Activated B cell treated with CpG ODN at 0.5 μM for 24 hours (primary cell): ENCODE measurements around the gene ASB10. TPM values are rescaled to one million over a fixed set of nuclear protein-coding genes. Genes with fewer than 3 reads are reported as not detected.

ENCODE experiments used
- ATAC-seq: fragments of 200-7000 bp; cut with Tn5 transposase; one replicate; pipeline ENCODE4 v1.10.0; 2021; ENCODE audit warnings: low read depth, mild to moderate bottlenecking, moderate library complexity
- CTCF ChIA-PET: fragments of 350-600 bp; sonication (Branson Sonifier 250); formaldehyde crosslinking; loops from one replicate; lab custom pipeline; 2021; ENCODE audit warnings: antibody characterized with exemption; lab: Charles Lee
- POLR2A ChIA-PET: fragments of 350-600 bp; sonication (Branson Sonifier 250); formaldehyde crosslinking; loops from one replicate; lab custom pipeline; 2021; ENCODE audit warnings: antibody characterized with exemption; lab: Charles Lee
- DNase-seq: peaks from one replicate; pipeline ENCODE4 v3.0.0; 2022
- H3K27ac Mint-ChIP-seq: one replicate; pipeline ENCODE4 v1.8.0; 2020; ENCODE audit warnings: mixed read lengths
- H3K27me3 Mint-ChIP-seq: one replicate; pipeline ENCODE4 v1.8.0; 2021; ENCODE audit warnings: mixed read lengths
- H3K36me3 Mint-ChIP-seq: one replicate; pipeline ENCODE4 v1.8.0; 2021; ENCODE audit warnings: low read depth, mixed read lengths
- H3K4me1 Mint-ChIP-seq: one replicate; pipeline ENCODE4 v1.8.0; 2021; ENCODE audit warnings: mixed read lengths
- H3K4me3 Mint-ChIP-seq: one replicate; pipeline ENCODE4 v1.8.0; 2020; ENCODE audit warnings: mild to moderate bottlenecking, mixed read lengths
- H3K9me3 Mint-ChIP-seq: one replicate; pipeline ENCODE4 v1.8.0; 2020; ENCODE audit warnings: mixed read lengths
- intact Hi-C: fragments of 100-400 bp; cut with micrococcal nuclease; formaldehyde crosslinking; loops from one replicate; pipeline ENCODE4 v1.15.1; 2024
- total RNA-seq: library from RNA; stranded (reverse); gene quantifications from 2 replicates; pipeline ENCODE4 v1.2.3, GENCODE V29; 2022
- TF ChIP-seq, protein P1 (sequence below): fragments of 200-600 bp; IDR thresholded peaks from one replicate; pipeline ENCODE4 v1.8.0; 2022; ENCODE audit warnings: antibody characterized with exemption, mild to moderate bottlenecking

The ASB10 gene
- total RNA-seq, 1 donor from 2014 or later, result not detected

DNA sequence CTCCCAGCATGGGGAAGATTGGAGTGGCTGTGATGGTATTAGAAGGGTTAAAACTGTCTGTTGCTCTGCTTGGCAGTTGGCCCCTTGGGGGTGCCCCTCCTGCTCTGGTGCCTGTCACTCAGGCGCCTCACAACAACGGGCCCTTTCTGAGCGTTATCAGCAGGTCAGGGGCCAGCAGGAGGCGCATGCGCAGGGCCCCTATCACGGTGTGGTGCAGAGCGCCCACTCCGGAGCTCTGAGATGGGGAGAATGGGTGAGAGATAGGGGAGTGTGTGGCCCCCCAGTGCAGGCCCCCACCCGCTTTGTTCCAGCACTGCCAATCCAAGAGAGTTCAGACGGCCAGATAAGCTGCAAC, 44.4 kb downstream of the ASB10 start:
- H3K9me3 Mint-ChIP-seq, result no peaks in the 10 kb centered on the region
- intact Hi-C loops, result no loop called here

DNA sequence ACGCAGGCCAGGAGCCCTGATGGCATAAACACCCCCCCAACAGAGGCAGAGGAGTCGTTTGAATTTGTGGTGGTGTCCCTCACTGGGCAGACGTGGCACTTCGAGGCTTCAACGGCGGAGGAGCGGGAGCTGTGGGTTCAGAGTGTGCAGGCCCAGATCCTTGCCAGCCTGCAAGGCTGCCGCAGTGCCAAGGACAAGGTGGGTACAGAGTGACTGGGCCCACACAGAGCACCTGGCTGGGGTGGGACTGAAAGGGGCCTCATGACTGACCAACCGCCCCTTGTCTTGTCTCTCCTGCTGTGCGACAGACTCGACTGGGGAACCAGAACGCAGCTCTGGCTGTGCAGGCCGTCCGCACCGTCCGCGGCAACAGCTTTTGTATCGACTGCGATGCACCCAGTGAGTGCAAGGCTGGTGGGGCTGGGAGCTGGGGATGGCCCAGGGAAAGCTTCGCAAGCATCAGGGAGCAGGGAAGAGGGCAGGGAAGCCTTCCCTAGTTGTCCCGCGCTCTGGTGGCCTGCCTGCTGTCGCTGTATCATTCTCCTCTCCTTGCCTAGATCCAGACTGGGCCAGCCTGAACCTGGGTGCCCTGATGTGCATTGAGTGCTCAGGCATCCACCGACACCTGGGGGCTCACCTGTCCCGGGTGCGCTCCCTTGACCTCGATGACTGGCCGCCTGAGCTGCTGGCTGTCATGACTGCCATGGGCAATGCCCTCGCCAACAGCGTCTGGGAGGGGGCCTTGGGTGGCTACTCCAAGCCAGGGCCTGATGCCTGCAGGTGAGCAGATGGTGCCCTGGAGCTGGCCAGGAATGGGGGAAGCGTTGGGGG, 45.0 kb downstream of the ASB10 start:
- intact Hi-C loops, result no loop called here
- CTCF ChIA-PET, result no interaction called here

More for the DNA sequence above, 44.4 kb downstream of the ASB10 start:
- POLR2A ChIA-PET, result no interaction called here
- no peaks in the 10 kb centered on the region for H3K36me3 Mint-ChIP-seq
- ATAC-seq (no peak), DNase-seq (no peak)
- no peaks in the 10 kb centered on the region for H3K4me1 Mint-ChIP-seq
- CTCF ChIA-PET, result no interaction called here
- TF ChIP-seq, protein P1, sequence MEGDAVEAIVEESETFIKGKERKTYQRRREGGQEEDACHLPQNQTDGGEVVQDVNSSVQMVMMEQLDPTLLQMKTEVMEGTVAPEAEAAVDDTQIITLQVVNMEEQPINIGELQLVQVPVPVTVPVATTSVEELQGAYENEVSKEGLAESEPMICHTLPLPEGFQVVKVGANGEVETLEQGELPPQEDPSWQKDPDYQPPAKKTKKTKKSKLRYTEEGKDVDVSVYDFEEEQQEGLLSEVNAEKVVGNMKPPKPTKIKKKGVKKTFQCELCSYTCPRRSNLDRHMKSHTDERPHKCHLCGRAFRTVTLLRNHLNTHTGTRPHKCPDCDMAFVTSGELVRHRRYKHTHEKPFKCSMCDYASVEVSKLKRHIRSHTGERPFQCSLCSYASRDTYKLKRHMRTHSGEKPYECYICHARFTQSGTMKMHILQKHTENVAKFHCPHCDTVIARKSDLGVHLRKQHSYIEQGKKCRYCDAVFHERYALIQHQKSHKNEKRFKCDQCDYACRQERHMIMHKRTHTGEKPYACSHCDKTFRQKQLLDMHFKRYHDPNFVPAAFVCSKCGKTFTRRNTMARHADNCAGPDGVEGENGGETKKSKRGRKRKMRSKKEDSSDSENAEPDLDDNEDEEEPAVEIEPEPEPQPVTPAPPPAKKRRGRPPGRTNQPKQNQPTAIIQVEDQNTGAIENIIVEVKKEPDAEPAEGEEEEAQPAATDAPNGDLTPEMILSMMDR, result no peak
- H3K27me3 Mint-ChIP-seq, result no peaks in the 10 kb centered on the region
- H3K4me3 Mint-ChIP-seq, result no peak overlapping the region
- H3K27ac Mint-ChIP-seq, result no peak overlapping the region

GRCh38 chr7:151141311-151141854, 45.7 kb downstream of the ASB10 start:
- DNase-seq, result no peak
- TF ChIP-seq, protein P1, result no peak
- Mint-ChIP-seq H3K36me3 (no peaks in the 10 kb centered on the region), H3K27me3 (no peaks in the 10 kb centered on the region), H3K4me1 (no peaks in the 10 kb centered on the region), H3K4me3 (no peak overlapping the region), H3K9me3 (no peaks in the 10 kb centered on the region), H3K27ac (no peak overlapping the region)
- intact Hi-C loops, result no loop called here
- no peak for ATAC-seq
- ChIA-PET POLR2A (no interaction called here), CTCF (no interaction called here)

More for the DNA sequence above, 45.0 kb downstream of the ASB10 start:
- ATAC-seq (no peak), DNase-seq (no peak)
- Mint-ChIP-seq H3K27me3 (no peaks in the 10 kb centered on the region), H3K4me1 (no peaks in the 10 kb centered on the region), H3K4me3 (no peak overlapping the region), H3K9me3 (no peaks in the 10 kb centered on the region), H3K27ac (no peak overlapping the region), H3K36me3 (no peaks in the 10 kb centered on the region)
- POLR2A ChIA-PET, result interaction anchor here (0.6 kb wide), 1 partner anchor 10 kb away, joined by 3 read pairs; no protein-coding TSS in a partner anchor
- TF ChIP-seq, protein P1, result no peak

DNA sequence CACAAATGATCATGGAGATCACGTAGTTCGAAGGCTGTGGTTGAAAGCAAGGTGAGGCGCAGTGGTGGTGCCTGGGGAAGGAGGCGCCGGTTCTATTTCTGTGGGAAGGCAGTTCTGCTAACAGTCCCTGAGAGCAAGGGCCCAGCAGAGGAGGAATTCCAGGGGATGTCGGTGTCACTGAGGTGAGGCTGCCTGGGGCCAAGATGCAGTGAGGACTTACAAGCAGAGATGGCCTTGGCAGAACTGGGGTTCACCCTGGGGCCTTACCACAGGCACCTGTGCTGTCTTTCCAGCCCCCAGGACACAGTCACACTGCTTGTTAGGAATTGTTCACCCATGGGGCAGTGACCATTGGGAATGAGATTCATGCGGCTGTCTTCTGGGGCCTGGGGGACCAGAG, 46.2 kb downstream of the ASB10 start:
- Mint-ChIP-seq H3K4me3 (no peak overlapping the region), H3K9me3 (no peaks in the 10 kb centered on the region), H3K36me3 (no peaks in the 10 kb centered on the region), H3K27ac (no peak overlapping the region), H3K27me3 (no peaks in the 10 kb centered on the region), H3K4me1 (no peaks in the 10 kb centered on the region)
- TF ChIP-seq, protein P1, result no peak
- ChIA-PET POLR2A (no interaction called here), CTCF (no interaction called here)
- intact Hi-C loops, result no loop called here
- ATAC-seq (no peak), DNase-seq (no peak)

GRCh38 chr7:151139791-151140190, 47.3 kb downstream of the ASB10 start:
- intact Hi-C loops, result no loop called here
- H3K27me3 Mint-ChIP-seq, result no peaks in the 10 kb centered on the region
- no peaks in the 10 kb centered on the region for H3K4me1 Mint-ChIP-seq
- no peak overlapping the region for H3K4me3 Mint-ChIP-seq
- CTCF ChIA-PET, result no interaction called here
- TF ChIP-seq, protein P1, result no peak
- POLR2A ChIA-PET, result no interaction called here
- H3K36me3 Mint-ChIP-seq, result no peaks in the 10 kb centered on the region
- DNase-seq, result no peak
- no peak overlapping the region for H3K27ac Mint-ChIP-seq
- ATAC-seq, result no peak
- H3K9me3 Mint-ChIP-seq, result no peaks in the 10 kb centered on the region
